ENCODE data around the gene RTCB.

- TF ChIP-seq REST (IDR thresholded peaks at IDR 0.05; ENCODE audit: low read depth) (no peak), EP300 (IDR thresholded peaks at IDR 0.05; ENCODE audit: borderline replicate concordance) (no peak), YY1 (IDR thresholded peaks at IDR 0.05; ENCODE audit: low read depth) (no peak), MAX (IDR thresholded peaks at IDR 0.05) (no peak), TCF12 (IDR thresholded peaks at IDR 0.05; ENCODE audit: low read depth) (no peak), RAD21 (IDR thresholded peaks at IDR 0.05; ENCODE audit: low read depth) (no peak), TAF1 (IDR thresholded peaks at IDR 0.05; ENCODE audit: low read depth) (no peak), TEAD4 (IDR thresholded peaks at IDR 0.05) (no peak), FOXM1 (IDR thresholded peaks at IDR 0.05; ENCODE audit: borderline replicate concordance, low read depth) (no peak), CEBPB (IDR thresholded peaks at IDR 0.05) (no peak), USF1 (IDR thresholded peaks at IDR 0.05) (no peak), ZBTB7A (IDR thresholded peaks at IDR 0.05; ENCODE audit: low read depth) (no peak), EGR1 (IDR thresholded peaks at IDR 0.05) (no peak)
Measured at GRCh38 chr22:32364210-32364609, 47.8 kb downstream of the RTCB start.
